ENCODE data around the gene SARDH.

DNA sequence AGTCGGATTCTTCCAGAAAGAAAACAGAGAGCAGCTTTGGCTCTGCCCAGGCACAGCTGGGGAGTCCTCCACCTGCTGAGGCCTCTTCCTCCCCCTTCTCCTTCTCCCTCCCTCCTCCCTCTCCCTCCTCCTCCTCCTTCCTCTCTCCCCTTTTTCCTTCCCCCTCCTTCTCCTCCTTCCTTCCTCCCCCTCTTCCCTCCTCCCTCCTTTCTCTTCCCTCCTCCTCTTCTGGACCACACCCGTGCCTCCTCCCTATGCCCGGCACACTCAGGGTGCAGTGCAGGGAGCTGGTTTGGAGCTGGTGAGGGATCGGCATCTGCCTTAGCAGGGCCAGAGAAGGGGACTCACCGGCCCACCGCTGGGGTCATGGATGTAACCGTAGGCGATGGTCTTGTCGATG is 71.8 kb downstream of the SARDH start:
- TF ChIP-seq, protein P1, sequence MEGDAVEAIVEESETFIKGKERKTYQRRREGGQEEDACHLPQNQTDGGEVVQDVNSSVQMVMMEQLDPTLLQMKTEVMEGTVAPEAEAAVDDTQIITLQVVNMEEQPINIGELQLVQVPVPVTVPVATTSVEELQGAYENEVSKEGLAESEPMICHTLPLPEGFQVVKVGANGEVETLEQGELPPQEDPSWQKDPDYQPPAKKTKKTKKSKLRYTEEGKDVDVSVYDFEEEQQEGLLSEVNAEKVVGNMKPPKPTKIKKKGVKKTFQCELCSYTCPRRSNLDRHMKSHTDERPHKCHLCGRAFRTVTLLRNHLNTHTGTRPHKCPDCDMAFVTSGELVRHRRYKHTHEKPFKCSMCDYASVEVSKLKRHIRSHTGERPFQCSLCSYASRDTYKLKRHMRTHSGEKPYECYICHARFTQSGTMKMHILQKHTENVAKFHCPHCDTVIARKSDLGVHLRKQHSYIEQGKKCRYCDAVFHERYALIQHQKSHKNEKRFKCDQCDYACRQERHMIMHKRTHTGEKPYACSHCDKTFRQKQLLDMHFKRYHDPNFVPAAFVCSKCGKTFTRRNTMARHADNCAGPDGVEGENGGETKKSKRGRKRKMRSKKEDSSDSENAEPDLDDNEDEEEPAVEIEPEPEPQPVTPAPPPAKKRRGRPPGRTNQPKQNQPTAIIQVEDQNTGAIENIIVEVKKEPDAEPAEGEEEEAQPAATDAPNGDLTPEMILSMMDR (conservative IDR thresholded peaks at IDR 0.05 in 1 of 2, IDR thresholded peaks at IDR 0.05 in 1 of 2; ENCODE audit: low read depth in 1 of 2, low read length in 2 of 2), result no peak
- TF ChIP-seq EZH2 (IDR thresholded peaks at IDR 0.05; ENCODE audit: low read length, missing control alignments), result no peak

Measured in fibroblast of lung (primary cell).